Prostate gland (tissue), 2 donors: ENCODE data around the gene MAD2L2. TPM values are rescaled to one million over a fixed set of nuclear protein-coding genes. Genes with fewer than 3 reads are reported as not detected.
A peak's percentile ranks its signal among the peaks of the same experiment; 100 is the strongest.

Experiments
- DNase-seq: peaks from one replicate; pipeline ENCODE4 v3.0.0-alpha.2; 2019; ENCODE audit warnings: low spot score
- H3K27ac ChIP-seq, 2 donors: fragments of 200-600 bp; sonication (generic); 2 replicates each; pipeline ENCODE4 v1.5.1; 2017 to 2019
- H3K27me3 ChIP-seq: fragments of 200-600 bp; sonication (generic); replicated peaks from 2 replicates; pipeline ENCODE4 v1.5.1; 2019; ENCODE audit not compliant: insufficient read depth
- H3K36me3 ChIP-seq, 2 donors: fragments of 200-600 bp; sonication (generic); 1 replicate in 1 of 2; 2 replicates in 1 of 2; pipeline versions ENCODE4 v1.5.1 to v1.8.1; 2017 to 2019
- H3K4me1 ChIP-seq: fragments of 200-600 bp; sonication (generic); replicated peaks from 2 replicates; pipeline ENCODE4 v1.5.1; 2019
- H3K4me3 ChIP-seq, 2 donors: fragments of 200-600 bp; sonication (generic); 2 replicates each; pipeline ENCODE4 v1.5.1; 2017 to 2019
- H3K9me3 ChIP-seq: fragments of 200-600 bp; sonication (generic); 2 replicates; pipeline ENCODE4 v1.5.1; 2017
- POLR2A ChIP-seq: fragments of 450-650 bp; IDR thresholded peaks from one replicate; pipeline ENCODE4 v1.6.1; 2016; ENCODE audit warnings: antibody characterized with exemption, mild to moderate bottlenecking
- POLR2AphosphoS5 ChIP-seq: sonication (generic); formaldehyde crosslinking; IDR thresholded peaks from one replicate; pipeline ENCODE4 v1.6.1; 2017; ENCODE audit warnings: antibody characterized with exemption
- WGBS: methylation state at CpG from one replicate; pipeline ENCODE4 v1.1.5; 2018; 5-methylcytosine and 5-hydroxymethylcytosine counted together
- intact Hi-C: fragments of 100-400 bp; cut with DNase I; formaldehyde crosslinking; loops from one replicate; pipeline ENCODE4 v1.14.2; 2022
- total RNA-seq, 2 donors: library from RNA; depleted of rRNA; stranded (reverse); fragments of >200 nt; gene quantifications; one replicate each; pipeline ENCODE4 v1.1.0, GENCODE V29; 2016
- TF ChIP-seq, protein P1 (sequence below), 4 experiments: fragments of 200-600 bp in 2 of 4; fragments of 450-650 bp in 2 of 4; sonication (generic) in 2 of 4; IDR thresholded peaks; 1 replicate in 3 of 4; 2 replicates in 1 of 4; pipeline ENCODE4 v1.5.1; 2016 to 2019; ENCODE audit warnings: antibody characterized with exemption in 4 of 4, mild to moderate bottlenecking in 2 of 4, moderate library complexity in 2 of 4

Gene MAD2L2
- total RNA-seq, 2 donors from 2014 or later, result 37.3 to 67.8 TPM

DNA sequence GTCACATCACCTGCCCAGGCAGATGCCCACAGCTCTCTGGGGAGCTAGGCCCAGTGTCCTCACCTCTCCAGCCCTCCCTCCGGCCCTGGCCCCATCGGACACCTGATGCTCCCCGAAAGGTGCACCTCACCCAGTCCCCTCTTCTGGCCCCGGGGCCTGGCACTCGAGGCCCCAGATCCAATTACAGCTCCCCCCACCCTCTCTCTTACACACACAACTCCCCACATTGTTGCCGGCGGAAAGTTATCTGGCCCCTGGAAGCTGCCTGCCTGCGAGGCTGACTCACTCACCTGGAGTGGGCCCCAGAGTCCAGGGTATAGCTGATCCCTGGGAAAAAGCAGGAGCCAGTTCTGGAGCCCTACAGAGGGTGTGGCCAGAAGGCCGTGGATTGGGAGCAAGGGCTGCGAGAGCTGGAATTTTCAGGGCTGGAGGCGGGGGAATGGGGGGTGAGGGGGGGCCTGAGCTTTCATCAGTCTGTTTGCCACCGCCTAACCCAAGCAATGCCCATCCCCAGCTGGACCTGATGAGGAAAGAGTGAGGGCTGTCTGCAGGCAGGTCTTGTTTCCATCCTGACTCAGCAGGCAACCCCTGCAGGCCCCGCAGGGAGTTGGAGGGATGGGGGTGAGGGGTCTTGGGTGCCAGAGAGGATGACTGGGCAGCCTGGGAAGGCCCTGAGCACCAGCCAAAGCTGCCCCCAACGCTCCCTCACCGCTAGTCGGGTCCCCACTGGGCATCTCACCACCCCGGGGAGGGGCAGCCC lies 27.7 kb downstream of the MAD2L2 start:
- intact Hi-C loops, result loop anchor here (5.0 kb wide), 1 partner anchor 69 kb away; no protein-coding TSS in a partner anchor

DNA sequence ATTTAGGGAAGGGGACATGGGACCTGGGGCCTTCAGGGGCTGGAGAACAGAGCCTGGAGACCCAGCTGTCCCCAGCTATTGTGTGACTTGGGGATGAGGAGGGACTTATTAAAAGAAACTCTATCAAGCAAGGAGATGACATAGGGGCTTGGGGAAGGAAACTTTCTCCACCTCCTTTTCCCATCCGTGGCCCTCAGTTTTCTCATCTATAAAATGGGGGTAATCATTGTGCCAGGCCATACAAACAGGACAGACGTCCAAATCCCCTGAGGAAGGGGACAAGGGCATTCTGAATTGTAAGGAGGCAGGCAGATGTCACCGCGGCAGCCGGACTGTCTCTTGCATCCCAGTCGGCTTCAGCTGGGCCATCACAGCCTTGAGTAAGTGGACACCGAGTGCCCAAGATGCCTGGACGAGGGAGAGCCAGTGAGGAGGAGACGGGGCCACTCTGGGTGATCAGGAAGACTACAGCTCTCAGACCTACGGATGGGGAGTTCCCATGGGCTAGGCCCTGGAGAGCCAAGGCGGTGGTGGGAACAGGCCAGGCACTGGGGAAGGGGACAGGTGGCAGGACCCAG lies 28.7 kb downstream of the MAD2L2 start:
- intact Hi-C loops, result loop anchor here (5.0 kb wide), 1 partner anchor 70 kb away; no protein-coding TSS in a partner anchor
- no peak for DNase-seq
- 90% methylated on average over 11 of the region's 11 CpGs for WGBS
- no peaks in the 10 kb centered on the region for H3K9me3 ChIP-seq
- peaks cover 7% of the 10 kb centered on the region for H3K4me1 ChIP-seq
- H3K27ac ChIP-seq, result no peak overlapping the region
- H3K27me3 ChIP-seq, result no peaks in the 10 kb centered on the region
- TF ChIP-seq, protein P1, sequence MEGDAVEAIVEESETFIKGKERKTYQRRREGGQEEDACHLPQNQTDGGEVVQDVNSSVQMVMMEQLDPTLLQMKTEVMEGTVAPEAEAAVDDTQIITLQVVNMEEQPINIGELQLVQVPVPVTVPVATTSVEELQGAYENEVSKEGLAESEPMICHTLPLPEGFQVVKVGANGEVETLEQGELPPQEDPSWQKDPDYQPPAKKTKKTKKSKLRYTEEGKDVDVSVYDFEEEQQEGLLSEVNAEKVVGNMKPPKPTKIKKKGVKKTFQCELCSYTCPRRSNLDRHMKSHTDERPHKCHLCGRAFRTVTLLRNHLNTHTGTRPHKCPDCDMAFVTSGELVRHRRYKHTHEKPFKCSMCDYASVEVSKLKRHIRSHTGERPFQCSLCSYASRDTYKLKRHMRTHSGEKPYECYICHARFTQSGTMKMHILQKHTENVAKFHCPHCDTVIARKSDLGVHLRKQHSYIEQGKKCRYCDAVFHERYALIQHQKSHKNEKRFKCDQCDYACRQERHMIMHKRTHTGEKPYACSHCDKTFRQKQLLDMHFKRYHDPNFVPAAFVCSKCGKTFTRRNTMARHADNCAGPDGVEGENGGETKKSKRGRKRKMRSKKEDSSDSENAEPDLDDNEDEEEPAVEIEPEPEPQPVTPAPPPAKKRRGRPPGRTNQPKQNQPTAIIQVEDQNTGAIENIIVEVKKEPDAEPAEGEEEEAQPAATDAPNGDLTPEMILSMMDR (IDR thresholded peaks at IDR 0.05), result no peak
- TF ChIP-seq POLR2AphosphoS5 (no peak), POLR2A (no peak)
- no peaks in the 10 kb centered on the region for H3K36me3 ChIP-seq
- no peak overlapping the region for H3K4me3 ChIP-seq

More for the DNA sequence above, 27.7 kb downstream of the MAD2L2 start:
- 61% methylated on average over 17 of the region's 17 CpGs for WGBS
- Histone ChIP-seq H3K27ac (peak overlapping the region in 1 of 2 donors; percentile 78), H3K4me1 (peaks cover 7% of the 10 kb centered on the region), H3K27me3 (no peaks in the 10 kb centered on the region), H3K4me3 (peak overlapping the region in 1 of 2 donors; percentile 85), H3K9me3 (no peaks in the 10 kb centered on the region), H3K36me3 (no peaks in the 10 kb centered on the region)
- no peak for DNase-seq
- no peak for TF ChIP-seq POLR2A
- TF ChIP-seq POLR2AphosphoS5, result no peak
- TF ChIP-seq, protein P1 (IDR thresholded peaks at IDR 0.05), result no peak

- TF ChIP-seq, protein P1 (IDR thresholded peaks at IDR 0.05), result no peak
- TF ChIP-seq POLR2A (no peak), POLR2AphosphoS5 (no peak)
- Histone ChIP-seq H3K4me3 (no peak overlapping the region), H3K27me3 (no peaks in the 10 kb centered on the region), H3K27ac (no peak overlapping the region), H3K9me3 (no peaks in the 10 kb centered on the region), H3K36me3 (no peaks in the 10 kb centered on the region), H3K4me1 (peaks cover 7% of the 10 kb centered on the region)
- WGBS, result 89% methylated on average over 4 of the region's 4 CpGs
- DNase-seq, result no peak
- intact Hi-C loops, result loop anchor here (5.0 kb wide), 1 partner anchor 71 kb away; no protein-coding TSS in a partner anchor
Observed at GRCh38 chr1:11651017-11651416, 29.9 kb downstream of the MAD2L2 start.

DNA sequence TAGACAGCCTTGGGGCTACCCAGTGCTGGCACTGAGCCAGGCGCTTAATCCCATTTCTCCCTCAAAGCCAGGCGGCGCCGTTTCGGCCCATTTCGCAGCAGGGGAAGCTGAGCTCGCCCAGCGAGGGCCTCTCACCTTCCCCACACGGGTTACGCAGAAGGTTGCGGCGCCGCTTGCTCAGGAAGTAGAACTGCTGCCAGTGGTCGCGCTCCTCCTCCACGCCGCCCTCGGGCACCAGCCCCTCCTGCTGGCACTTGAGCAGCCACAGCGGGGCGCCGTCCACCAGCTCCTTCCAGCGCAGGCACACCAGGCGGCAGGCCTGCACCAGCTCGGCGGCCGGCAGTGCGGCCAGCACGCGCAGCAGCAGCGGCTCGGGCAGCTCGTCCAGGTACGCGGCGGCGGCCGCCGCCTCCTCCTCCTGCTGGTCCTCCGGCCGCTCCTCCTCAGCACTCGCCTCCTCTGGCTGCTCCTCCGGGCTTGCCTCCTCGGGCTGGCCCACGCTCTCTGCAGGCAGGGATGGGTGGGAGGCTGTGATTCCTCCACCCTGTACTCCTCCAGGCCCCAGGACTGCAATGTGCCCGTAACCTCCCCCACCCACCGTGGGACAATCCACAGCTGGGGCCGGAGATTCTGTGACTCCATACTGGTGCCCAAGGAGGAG lies 30.5 kb downstream of the MAD2L2 start:
- Histone ChIP-seq H3K27ac (no peak overlapping the region), H3K4me1 (peaks cover 5% of the 10 kb centered on the region), H3K4me3 (no peak overlapping the region), H3K27me3 (no peaks in the 10 kb centered on the region), H3K9me3 (no peaks in the 10 kb centered on the region), H3K36me3 (no peaks in the 10 kb centered on the region)
- TF ChIP-seq POLR2A (no peak), POLR2AphosphoS5 (no peak)
- TF ChIP-seq, protein P1 (IDR thresholded peaks at IDR 0.05), result peak; percentile 27 to 85 (median 72)
- intact Hi-C loops, result loop anchor here (5.0 kb wide), 1 partner anchor 72 kb away; no protein-coding TSS in a partner anchor
- WGBS, result 19% methylated on average over 44 of the region's 47 CpGs
- peak; percentile 66 for DNase-seq
